HG02885 (cell line): Measurements from ENCODE around the gene CCNG1.
"Not testable (repeated sequence)": the region's sequence is repeated elsewhere in the genome, so short reads cannot be mapped to it uniquely, and the experiment has no call there.

Experiments
- ATAC-seq: cut with Tn5 transposase; IDR thresholded peaks from one replicate; pipeline ENCODE4 v1.9.1; 2021; ENCODE audit warnings: mild to moderate bottlenecking; ENCODE audit not compliant: unreplicated experiment, poor library complexity

Gene CCNG1, protein sequence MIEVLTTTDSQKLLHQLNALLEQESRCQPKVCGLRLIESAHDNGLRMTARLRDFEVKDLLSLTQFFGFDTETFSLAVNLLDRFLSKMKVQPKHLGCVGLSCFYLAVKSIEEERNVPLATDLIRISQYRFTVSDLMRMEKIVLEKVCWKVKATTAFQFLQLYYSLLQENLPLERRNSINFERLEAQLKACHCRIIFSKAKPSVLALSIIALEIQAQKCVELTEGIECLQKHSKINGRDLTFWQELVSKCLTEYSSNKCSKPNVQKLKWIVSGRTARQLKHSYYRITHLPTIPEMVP

DNA sequence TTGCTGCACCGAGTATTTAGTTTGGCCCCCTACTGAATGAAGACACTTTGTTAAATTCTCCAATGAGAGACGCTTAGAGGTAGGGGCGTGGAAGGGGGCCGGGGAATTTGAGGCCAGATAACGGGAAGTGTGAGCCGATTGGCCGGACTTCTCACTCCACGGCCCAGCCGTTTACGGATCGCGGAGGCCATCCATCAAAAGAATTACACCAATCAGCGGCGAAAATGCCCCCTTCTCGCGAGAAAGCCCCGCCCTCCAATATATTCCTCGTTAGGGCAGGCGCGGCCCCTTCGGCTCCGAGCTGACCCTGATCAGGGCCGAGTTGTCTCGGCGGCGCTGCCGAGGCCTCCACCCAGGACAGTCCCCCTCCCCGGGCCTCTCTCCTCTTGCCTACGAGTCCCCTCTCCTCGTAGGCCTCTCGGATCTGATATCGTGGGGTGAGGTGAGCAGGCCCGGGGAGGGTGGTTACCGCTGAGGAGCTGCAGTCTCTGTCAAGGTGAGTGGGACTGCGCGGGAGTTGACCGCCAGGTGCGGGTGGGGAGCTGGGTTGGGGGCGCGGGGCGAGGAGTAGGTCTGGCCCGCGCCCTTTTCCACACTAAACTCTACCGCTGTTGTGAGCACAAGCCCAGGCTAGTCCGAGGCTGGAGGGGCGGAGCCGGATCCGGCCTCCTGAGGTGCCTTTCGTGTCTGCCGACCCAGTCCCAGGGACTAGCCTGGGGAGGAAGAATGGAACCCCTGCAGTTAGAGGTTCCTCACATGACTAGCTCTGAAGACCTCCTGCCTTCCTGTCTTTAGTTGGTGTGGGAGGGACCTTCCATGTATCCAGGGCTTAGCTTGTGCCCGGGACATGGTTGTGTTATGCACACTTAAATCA is at the start of gene CCNG1:
CCNG1 (plus strand) TSS at position 287 of the 874 bp plus-strand sequence. CDS start 1,662 bp downstream, outside the sequence.
- ATAC-seq: peak; percentile 95

GRCh38 chr5:163395792-163396191 is 41.6 kb upstream of the CCNG1 start:
- no peak for ATAC-seq

- not testable (repeated sequence) for ATAC-seq
These were observed 40.5 kb upstream of the CCNG1 start for GRCh38 chr5:163396818-163397340.

- ATAC-seq: no peak
These were observed 40.0 kb upstream of the CCNG1 start for GRCh38 chr5:163397354-163397753.

- no peak for ATAC-seq
These were observed 37.5 kb upstream of the CCNG1 start for GRCh38 chr5:163399923-163400322.

DNA sequence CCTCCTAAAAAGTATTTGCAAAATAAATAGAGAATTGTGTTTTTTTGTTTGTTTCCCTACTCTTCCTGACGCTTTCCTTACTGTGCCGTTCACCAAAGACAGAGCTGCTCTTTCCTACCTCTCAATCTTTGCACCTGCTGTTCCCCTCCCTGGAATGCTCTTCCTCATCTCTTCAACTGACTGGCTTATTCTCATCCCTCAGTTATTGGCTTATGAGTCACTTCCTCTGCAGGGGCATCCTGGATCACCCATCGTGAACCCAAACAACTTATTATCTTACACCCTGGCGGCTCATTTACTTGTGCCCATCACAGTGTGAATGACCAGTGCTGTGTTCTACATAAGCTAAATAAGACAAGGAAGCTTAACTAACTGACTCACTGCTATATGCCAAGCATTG is 36.1 kb upstream of the CCNG1 start:
- ATAC-seq: no peak

- no peak for ATAC-seq
These were observed 35.4 kb upstream of the CCNG1 start for GRCh38 chr5:163402007-163402406.

- no peak for ATAC-seq
These were observed 32.8 kb upstream of the CCNG1 start for GRCh38 chr5:163404364-163405173.

GRCh38 chr5:163407034-163407655 is 30.2 kb upstream of the CCNG1 start:
- ATAC-seq: peak; percentile 91

GRCh38 chr5:163408311-163408923 is 29.0 kb upstream of the CCNG1 start:
- ATAC-seq: peak; percentile 60

DNA sequence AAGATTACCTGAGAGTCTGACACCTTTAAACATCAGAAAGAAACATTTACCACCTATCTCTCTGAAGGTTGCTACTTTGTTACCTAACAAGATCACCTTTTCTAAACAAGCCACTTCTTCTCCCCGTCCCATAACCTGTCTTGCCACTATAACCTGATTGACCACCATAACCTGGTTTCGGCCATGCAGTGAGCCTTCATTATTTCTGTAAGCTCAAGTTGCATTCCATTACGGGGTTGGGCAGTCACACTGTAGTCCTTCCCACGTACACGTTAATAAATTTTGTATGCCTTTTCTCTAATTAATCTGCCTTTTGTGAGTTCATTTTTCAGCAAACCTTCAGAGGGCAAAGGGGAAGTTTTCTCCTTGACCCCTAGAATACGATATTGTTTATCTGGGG is 28.0 kb upstream of the CCNG1 start:
- no peak for ATAC-seq

DNA sequence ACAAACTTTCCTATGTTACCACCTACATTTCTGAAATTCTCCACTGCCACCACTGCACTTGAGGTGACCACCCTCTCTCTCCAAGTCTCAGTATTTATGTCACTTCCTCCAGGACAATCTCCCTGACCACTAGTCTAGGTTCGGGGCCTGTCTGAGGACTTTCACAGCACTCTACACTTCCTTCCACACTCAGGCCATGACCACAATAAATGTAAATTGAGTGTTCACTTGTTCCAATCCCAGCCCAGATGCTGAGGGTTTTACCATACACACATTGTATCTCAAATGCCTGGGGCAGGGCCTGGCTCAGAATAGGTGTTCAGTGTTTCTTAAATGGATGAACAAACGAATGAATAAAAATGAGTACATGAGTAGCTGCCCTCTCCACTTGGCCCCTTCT is 26.9 kb upstream of the CCNG1 start:
- ATAC-seq: peak; percentile 35

GRCh38 chr5:163415673-163416072 is 21.7 kb upstream of the CCNG1 start:
- not testable (repeated sequence) for ATAC-seq

GRCh38 chr5:163424836-163425235 is 12.6 kb upstream of the CCNG1 start:
- no peak for ATAC-seq

DNA sequence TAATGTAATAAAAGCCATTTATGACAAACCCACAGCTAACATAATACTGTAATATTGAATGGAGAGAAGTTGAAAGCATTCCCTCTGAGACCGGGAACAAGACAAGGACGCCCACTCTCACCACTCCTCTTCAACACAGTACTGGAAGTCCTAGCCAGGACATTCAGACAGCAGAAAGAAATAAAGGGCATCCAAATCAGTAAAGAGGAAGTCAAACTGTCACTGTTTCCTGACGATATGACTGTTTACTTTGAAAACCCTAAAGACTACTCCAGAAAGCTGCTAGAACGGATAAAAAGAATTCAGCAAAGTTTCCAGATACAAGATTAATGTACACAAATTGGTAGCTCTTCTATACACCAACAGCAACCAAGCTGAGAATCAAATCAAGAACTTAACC is 11.3 kb upstream of the CCNG1 start:
- not testable (repeated sequence) for ATAC-seq

DNA sequence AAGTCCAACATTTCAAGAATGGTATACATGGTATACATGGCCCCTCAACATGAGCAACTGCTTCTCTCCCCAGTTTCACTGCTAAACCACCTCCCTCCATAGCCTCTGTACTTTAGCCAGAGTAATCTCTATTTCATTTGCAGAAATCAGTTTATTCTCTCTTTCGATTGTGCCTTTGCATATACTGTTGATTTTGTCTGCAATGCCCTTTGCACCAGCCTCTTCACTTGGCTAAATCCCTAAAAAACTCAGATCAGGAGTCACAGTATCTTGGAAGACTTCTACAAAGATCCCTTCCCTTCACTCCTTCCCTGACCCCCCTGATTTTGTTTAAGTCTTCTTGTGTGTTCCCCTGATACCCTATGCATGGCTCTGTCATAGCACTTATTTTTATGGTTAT is 4.9 kb upstream of the CCNG1 start:
- no peak for ATAC-seq

GRCh38 chr5:163433271-163433670 is 4.1 kb upstream of the CCNG1 start:
- ATAC-seq: no peak

- ATAC-seq: no peak
These were observed 3.0 kb upstream of the CCNG1 start for GRCh38 chr5:163434401-163434866.

- no peak for ATAC-seq
These were observed 880 bp upstream of the CCNG1 start for GRCh38 chr5:163436515-163436914.

GRCh38 chr5:163437011-163437308 is 435 bp upstream of the CCNG1 start:
- ATAC-seq: no peak
